SU-DHL-6 (cell line): ENCODE measurements around the gene FAM161A.

ENCODE experiments used
- H2AFZ ChIP-seq: fragments of 200-600 bp; sonication (generic); 2 replicates; pipeline ENCODE4 v1.6.1; 2014; ENCODE audit warnings: low read depth, mild to moderate bottlenecking, moderate library complexity, mixed read lengths, antibody characterized with exemption, low read length; ENCODE audit not compliant: severe bottlenecking
- H3F3A ChIP-seq: fragments of 200-600 bp; shearing (Covaris generic); 2 replicates; pipeline ENCODE4 v1.6.0; 2016; ENCODE audit warnings: antibody characterized with exemption, mild to moderate bottlenecking; ENCODE audit not compliant: insufficient read depth
- H3K27ac ChIP-seq: fragments of 200-600 bp; sonication (generic); 2 replicates; pipeline ENCODE4 v1.5.1; 2016; ENCODE audit warnings: low read depth, mild to moderate bottlenecking, low read length, moderate library complexity, mixed read lengths
- H3K27me3 ChIP-seq: fragments of 200-600 bp; sonication (generic), shearing (Covaris generic); 2 replicates; pipeline ENCODE4 v1.6.0; 2014; ENCODE audit warnings: mild to moderate bottlenecking, low read length
- H3K36me3 ChIP-seq: fragments of 200-600 bp; sonication (generic); 2 replicates; pipeline ENCODE4 v1.6.1; 2014; ENCODE audit warnings: mild to moderate bottlenecking, low read length, mixed read lengths
- H3K4me2 ChIP-seq: fragments of 300-600, 200-600 bp; shearing (Covaris generic), sonication (generic); 2 replicates; pipeline ENCODE4 v1.6.0; 2014; ENCODE audit warnings: low read length, low read depth, mild to moderate bottlenecking; ENCODE audit not compliant: poor library complexity, severe bottlenecking
- H3K4me3 ChIP-seq: fragments of 200-600 bp; sonication (generic); 2 replicates; pipeline ENCODE4 v1.5.1; 2014; ENCODE audit warnings: antibody characterized with exemption, low read length, mild to moderate bottlenecking, mixed read lengths; ENCODE audit not compliant: insufficient read depth, poor library complexity, severe bottlenecking
- H3K79me2 ChIP-seq: fragments of 200-600 bp; sonication (generic); 2 replicates; pipeline ENCODE4 v1.6.1; 2014; ENCODE audit warnings: mild to moderate bottlenecking, low read length, moderate library complexity; ENCODE audit not compliant: insufficient read depth
- H3K9ac ChIP-seq: fragments of 200-600 bp; sonication (generic); 2 replicates; pipeline ENCODE4 v1.7.0; 2014; ENCODE audit warnings: mild to moderate bottlenecking, low read length
- H3K9me2 ChIP-seq: fragments of 200-600 bp; sonication (generic); replicated peaks from 2 replicates; pipeline ENCODE4 v1.6.1; 2014; ENCODE audit warnings: low read length; ENCODE audit not compliant: insufficient read depth
- H3K9me3 ChIP-seq: fragments of 200-600 bp; sonication (generic); 2 replicates; pipeline ENCODE4 v1.6.1; 2014; ENCODE audit warnings: low read length, mixed read lengths; ENCODE audit not compliant: insufficient read depth
- H4K20me1 ChIP-seq: fragments of 200-600 bp; sonication (generic); 2 replicates; pipeline ENCODE4 v1.6.1; 2014; ENCODE audit warnings: low read depth, mild to moderate bottlenecking, antibody characterized with exemption, low read length, moderate library complexity, mixed read lengths
- CTCF ChIP-seq: fragments of 200-600 bp; sonication (generic); IDR thresholded peaks from one replicate; pipeline ENCODE4 v1.5.1; 2017; ENCODE audit warnings: antibody characterized with exemption, mild to moderate bottlenecking, low read length, moderate library complexity; ENCODE audit not compliant: insufficient read depth, poor library complexity, severe bottlenecking
- EZH2phosphoT487 ChIP-seq: fragments of 200-600 bp; sonication (generic), shearing (Covaris generic); conservative IDR thresholded peaks from 2 replicates; pipeline ENCODE4 v1.6.1; 2018; ENCODE audit warnings: mild to moderate bottlenecking, antibody characterized with exemption, low read length, moderate library complexity, mixed read lengths

Gene FAM161A

DNA sequence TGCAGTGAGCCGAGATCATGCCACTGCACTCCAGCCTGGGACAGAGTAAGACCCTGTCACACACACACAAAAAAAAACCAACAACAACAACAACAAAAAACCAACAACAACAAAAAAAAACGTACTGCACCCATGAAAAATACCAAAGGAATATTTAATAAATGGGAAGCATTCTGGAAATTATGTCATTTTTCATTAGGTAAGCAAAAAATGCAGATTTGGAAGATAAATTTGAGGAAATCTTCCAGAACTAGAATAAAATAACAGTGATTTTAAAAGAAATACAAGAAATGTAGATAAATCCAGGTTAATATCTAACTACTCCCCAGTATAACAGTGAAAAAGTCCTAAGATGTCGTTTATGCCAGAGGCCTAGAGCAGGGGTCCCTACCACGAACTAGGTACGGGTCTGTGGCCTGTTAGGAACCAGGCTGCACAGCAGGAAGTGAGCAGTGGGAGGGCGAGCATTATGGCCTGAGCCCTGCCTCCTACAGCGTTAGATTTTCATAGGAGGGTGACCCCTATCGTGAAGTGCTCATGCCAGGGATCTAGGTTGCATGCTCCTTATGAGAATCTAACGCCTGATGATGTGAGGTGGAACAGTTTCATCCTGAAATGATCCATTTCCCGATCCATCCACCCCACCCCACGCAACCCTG, 21.5 kb downstream of the FAM161A start:
- no peak overlapping the region for H3K9ac ChIP-seq
- H3K9me2 ChIP-seq: no peaks in the 10 kb centered on the region
- H3K4me2 ChIP-seq: no peak overlapping the region
- H3K27me3 ChIP-seq: no peaks in the 10 kb centered on the region
- H3K9me3 ChIP-seq: no peaks in the 10 kb centered on the region
- no peak overlapping the region for H3K27ac ChIP-seq
- no peaks in the 10 kb centered on the region for H3F3A ChIP-seq
- no peaks in the 10 kb centered on the region for H3K79me2 ChIP-seq
- H4K20me1 ChIP-seq: no peaks in the 10 kb centered on the region
- H3K36me3 ChIP-seq: no peaks in the 10 kb centered on the region; the same call in 1 of the 2 replicates
- no peak overlapping the region for H3K4me3 ChIP-seq
- no peak overlapping the region for H2AFZ ChIP-seq
- TF ChIP-seq EZH2phosphoT487 (no peak), CTCF (no peak)

DNA sequence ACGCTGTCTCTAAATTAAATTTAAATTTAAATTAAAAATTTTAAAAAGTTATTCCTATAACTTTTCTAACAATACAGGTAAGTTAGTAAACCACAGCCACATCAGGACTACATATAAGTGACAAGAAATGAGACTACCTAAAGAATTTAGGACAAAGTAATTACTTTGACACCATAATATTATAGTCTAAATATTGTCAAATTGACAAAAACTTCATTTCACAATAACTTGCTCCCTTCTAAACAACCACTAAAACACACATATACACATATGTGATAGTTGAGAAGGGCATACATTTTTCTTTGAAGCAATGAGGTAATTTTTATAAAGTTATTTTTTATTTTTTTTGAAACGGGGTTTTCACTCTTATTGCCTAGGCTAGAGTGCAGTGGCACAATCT, 31.6 kb downstream of the FAM161A start:
- no peaks in the 10 kb centered on the region for H4K20me1 ChIP-seq
- no peak overlapping the region for H3K9ac ChIP-seq
- H3K4me2 ChIP-seq: no peak overlapping the region
- no peaks in the 10 kb centered on the region for H3F3A ChIP-seq
- no peaks in the 10 kb centered on the region for H3K27me3 ChIP-seq
- TF ChIP-seq EZH2phosphoT487: no peak
- TF ChIP-seq CTCF: no peak
- H2AFZ ChIP-seq: no peak overlapping the region
- no peak overlapping the region for H3K27ac ChIP-seq
- no peaks in the 10 kb centered on the region for H3K9me2 ChIP-seq
- no peaks in the 10 kb centered on the region for H3K36me3 ChIP-seq
- H3K4me3 ChIP-seq: no peak overlapping the region
- no peaks in the 10 kb centered on the region for H3K9me3 ChIP-seq
- H3K79me2 ChIP-seq: no peaks in the 10 kb centered on the region

GRCh38 chr2:61816480-61817355, 37.1 kb downstream of the FAM161A start:
- no peak overlapping the region for H3K4me2 ChIP-seq

More at GRCh38 chr2:61816480-61817355, 37.1 kb downstream of the FAM161A start:
- Histone ChIP-seq H3K9me3 (no peaks in the 10 kb centered on the region), H3K4me3 (no peak overlapping the region), H3K79me2 (no peaks in the 10 kb centered on the region), H2AFZ (no peak overlapping the region), H4K20me1 (no peaks in the 10 kb centered on the region), H3F3A (no peaks in the 10 kb centered on the region), H3K9me2 (no peaks in the 10 kb centered on the region), H3K36me3 (no peaks in the 10 kb centered on the region), H3K9ac (no peak overlapping the region), H3K27me3 (no peaks in the 10 kb centered on the region), H3K27ac (no peak overlapping the region)
- TF ChIP-seq EZH2phosphoT487: no peak
- TF ChIP-seq CTCF: no peak
